HL-60 (cell line): ENCODE results near the gene NIPSNAP2.

Source experiments
- DNase-seq, 2 experiments: peaks; one replicate each; pipeline ENCODE4 v3.0.0-alpha.2; 2010 to 2020; ENCODE audit warnings: low read depth in 1 of 2, low spot score in 1 of 2
- H3K27ac ChIP-seq: fragments of 250-450 bp; sonication (Bioruptor Pico); replicated peaks from 2 replicates; pipeline ENCODE4 v1.5.1; 2020; ENCODE audit warnings: mild to moderate bottlenecking, moderate library complexity
- H3K27me3 ChIP-seq: fragments of 250-450 bp; sonication (Bioruptor Pico); 2 replicates; pipeline ENCODE4 v1.5.1; 2021; ENCODE audit warnings: mild to moderate bottlenecking, moderate library complexity; ENCODE audit not compliant: insufficient read depth, poor library complexity, severe bottlenecking
- H3K4me3 ChIP-seq: replicated peaks from 2 replicates; pipeline ENCODE4 v1.5.1; 2011; ENCODE audit warnings: mild to moderate bottlenecking, control low read depth, low read length; ENCODE audit not compliant: insufficient read depth
- GABPA ChIP-seq: IDR thresholded peaks from 2 replicates; pipeline ENCODE4 v1.6.1; 2012; ENCODE audit warnings: low read depth
- POLR2AphosphoS5 ChIP-seq: IDR thresholded peaks from 2 replicates; pipeline ENCODE4 v1.6.1; 2012; ENCODE audit warnings: low read depth
- REST ChIP-seq: IDR thresholded peaks from 2 replicates; pipeline ENCODE4 v1.6.1; 2012; ENCODE audit warnings: low read depth; ENCODE audit not compliant: insufficient replicate concordance
- SPI1 ChIP-seq: IDR thresholded peaks from 2 replicates; pipeline ENCODE4 v1.6.1; 2012; ENCODE audit warnings: low read depth, mild to moderate bottlenecking, borderline replicate concordance
- TF ChIP-seq, protein P1 (sequence below): IDR thresholded peaks from one replicate; pipeline ENCODE4 v1.5.1; 2011; ENCODE audit warnings: low read length, control low read depth, inconsistent platforms; ENCODE audit not compliant: insufficient read depth

The NIPSNAP2 gene

DNA sequence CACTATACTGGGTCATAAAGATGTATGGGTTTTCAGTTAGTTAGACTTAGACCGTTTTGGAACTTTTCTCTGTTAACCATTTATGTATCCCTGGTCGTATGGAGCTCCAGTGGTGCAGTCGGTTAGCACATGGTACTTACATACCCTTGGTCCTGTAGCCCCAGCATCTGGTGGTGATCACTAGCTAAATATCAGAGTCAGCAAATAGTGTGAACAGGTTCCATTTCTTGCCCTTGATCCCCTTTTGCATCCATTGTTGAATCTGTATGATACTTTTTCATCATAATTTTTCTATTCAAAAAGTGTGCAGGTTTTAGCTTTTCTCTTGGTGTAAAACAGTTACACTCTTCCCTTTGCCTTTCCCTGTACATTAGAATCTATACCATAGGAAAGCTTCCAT, 15.9 kb downstream of the NIPSNAP2 start:
- Histone ChIP-seq H3K27me3 (no peaks in the 10 kb centered on the region), H3K27ac (no peak overlapping the region), H3K4me3 (no peak overlapping the region)
- no peak for DNase-seq
- TF ChIP-seq SPI1 (no peak), GABPA (no peak), POLR2AphosphoS5 (no peak), REST (no peak)
- TF ChIP-seq, protein P1, sequence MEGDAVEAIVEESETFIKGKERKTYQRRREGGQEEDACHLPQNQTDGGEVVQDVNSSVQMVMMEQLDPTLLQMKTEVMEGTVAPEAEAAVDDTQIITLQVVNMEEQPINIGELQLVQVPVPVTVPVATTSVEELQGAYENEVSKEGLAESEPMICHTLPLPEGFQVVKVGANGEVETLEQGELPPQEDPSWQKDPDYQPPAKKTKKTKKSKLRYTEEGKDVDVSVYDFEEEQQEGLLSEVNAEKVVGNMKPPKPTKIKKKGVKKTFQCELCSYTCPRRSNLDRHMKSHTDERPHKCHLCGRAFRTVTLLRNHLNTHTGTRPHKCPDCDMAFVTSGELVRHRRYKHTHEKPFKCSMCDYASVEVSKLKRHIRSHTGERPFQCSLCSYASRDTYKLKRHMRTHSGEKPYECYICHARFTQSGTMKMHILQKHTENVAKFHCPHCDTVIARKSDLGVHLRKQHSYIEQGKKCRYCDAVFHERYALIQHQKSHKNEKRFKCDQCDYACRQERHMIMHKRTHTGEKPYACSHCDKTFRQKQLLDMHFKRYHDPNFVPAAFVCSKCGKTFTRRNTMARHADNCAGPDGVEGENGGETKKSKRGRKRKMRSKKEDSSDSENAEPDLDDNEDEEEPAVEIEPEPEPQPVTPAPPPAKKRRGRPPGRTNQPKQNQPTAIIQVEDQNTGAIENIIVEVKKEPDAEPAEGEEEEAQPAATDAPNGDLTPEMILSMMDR = no peak

GRCh38 chr7:55983537-55983936, 19.2 kb downstream of the NIPSNAP2 start:
- DNase-seq = no peak
- Histone ChIP-seq H3K27me3 (no peaks in the 10 kb centered on the region), H3K27ac (no peak overlapping the region), H3K4me3 (no peak overlapping the region)
- TF ChIP-seq POLR2AphosphoS5 = no peak

DNA sequence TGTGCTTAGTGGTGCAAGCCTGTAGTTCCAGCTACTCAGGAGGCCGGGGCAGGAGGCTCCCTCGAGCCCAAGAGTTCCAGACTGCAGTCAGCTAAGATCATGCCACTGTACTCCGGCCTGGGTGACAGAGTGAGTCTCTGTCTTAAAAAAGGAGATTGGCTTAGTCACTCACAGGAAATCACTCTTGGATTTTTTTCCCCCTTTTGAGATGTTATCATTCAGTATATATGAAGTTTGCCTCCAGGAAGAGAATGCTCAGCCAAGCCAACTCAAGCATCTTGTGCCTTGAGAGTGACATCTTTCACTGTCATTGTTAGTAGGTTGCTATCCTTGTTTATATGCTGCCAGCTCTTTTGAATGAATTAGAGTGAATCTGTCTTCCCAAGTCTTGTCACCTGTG, 28.0 kb downstream of the NIPSNAP2 start:
- no peaks in the 10 kb centered on the region for H3K27me3 ChIP-seq
- no peak overlapping the region for H3K27ac ChIP-seq
- DNase-seq = no peak
- no peak overlapping the region for H3K4me3 ChIP-seq
- TF ChIP-seq GABPA = no peak
- no peak for TF ChIP-seq REST
- no peak for TF ChIP-seq SPI1
- TF ChIP-seq, protein P1 = no peak
- TF ChIP-seq POLR2AphosphoS5 = no peak

- TF ChIP-seq POLR2AphosphoS5 = no peak
- TF ChIP-seq, protein P1 = no peak
- TF ChIP-seq SPI1 = no peak
- no peak for TF ChIP-seq GABPA
- TF ChIP-seq REST = no peak
- Histone ChIP-seq H3K27ac (no peak overlapping the region), H3K27me3 (no peaks in the 10 kb centered on the region), H3K4me3 (no peak overlapping the region)
- no peak for DNase-seq
Measured at GRCh38 chr7:55996856-55997500, 32.6 kb downstream of the NIPSNAP2 start.
